ENCODE data around the gene KPNA6. TPM values are rescaled to one million over a fixed set of nuclear protein-coding genes. Genes with fewer than 3 reads are reported as not detected.

The KPNA6 gene
- total and polyA plus RNA-seq, 2 of the 13 experiments (the other 11 are each of a cell fraction or from before 2014, with no cell fraction given): 22.0 to 47.5 TPM

- Histone ChIP-seq H3K4me3 (replicated peaks in 1 of 3; ENCODE audit: insufficient read depth in 1 of 3, low read depth in 2 of 3, low read length in 3 of 3) (no peak overlapping the region), H3K4me2 (ENCODE audit: low read depth, low read length) (no peak overlapping the region), H3K79me2 (ENCODE audit: insufficient read depth, low read length) (peaks cover 4% of the 10 kb centered on the region), H3K4me1 (ENCODE audit: insufficient read depth, low read length) (peaks cover 11% of the 10 kb centered on the region), H3K36me3 (replicated peaks in 1 of 2; ENCODE audit: control insufficient read depth in 1 of 2, insufficient read depth in 2 of 2, low read length in 2 of 2) (peaks cover 11 to 21% of the 10 kb centered on the region in 2 experiments; a peak in 4 of 5 replicates), H3K27ac (ENCODE audit: extremely low read length, insufficient read depth, low read length) (no peak overlapping the region), H3K9ac (ENCODE audit: insufficient read depth, low read depth, low read length) (no peak overlapping the region), H3K9me3 (ENCODE audit: low read length) (no peaks in the 10 kb centered on the region), H2AFZ (ENCODE audit: low read length) (no peak overlapping the region), H3K27me3 (ENCODE audit: control insufficient read depth in 1 of 2, insufficient read depth in 2 of 2, low read length in 2 of 2) (no peaks in the 10 kb centered on the region), H4K20me1 (ENCODE audit: insufficient read depth, low read length) (no peaks in the 10 kb centered on the region)
- DNase-seq (ENCODE audit: low spot score) (no peak), ATAC-seq (no peak), FAIRE-seq (no peak)
- TF ChIP-seq NCOA2 (CRISPR knock-in tag; IDR thresholded peaks at IDR 0.05) (no peak), THAP7 (CRISPR knock-in tag; IDR thresholded peaks at IDR 0.05) (no peak), ELF1 (CRISPR knock-in tag; IDR thresholded peaks at IDR 0.05) (no peak)
- intact Hi-C loops (cut with micrococcal nuclease; ENCODE audit: unreplicated experiment): no loop called here
- CTCF ChIA-PET (ENCODE audit: low intra/inter-chr PET ratio, low total read pairs): no interaction called here
- POLR2A ChIA-PET: no interaction called here
- 92% methylated on average over 3 of the region's 3 CpGs for WGBS (ENCODE audit: low lambda C conversion rate)
- BruUV-seq (replicated peaks): no TSS peak
- in situ Hi-C loops (cut with HindIII; ENCODE audit: extremely low pct_ligation_motif_present, low pct_unique_long_range_greater_than_20kb): no loop called here
Measured at GRCh38 chr1:32077451-32077850, 30.4 kb upstream of the KPNA6 start.

GRCh38 chr1:32082022-32082421 is 25.8 kb upstream of the KPNA6 start:
- POLR2A ChIA-PET: no interaction called here
- BruUV-seq (replicated peaks): no TSS peak
- in situ Hi-C loops (cut with HindIII; ENCODE audit: extremely low pct_ligation_motif_present, low pct_unique_long_range_greater_than_20kb): no loop called here
- Histone ChIP-seq H3K4me1 (ENCODE audit: insufficient read depth, low read length) (no peaks in the 10 kb centered on the region), H4K20me1 (ENCODE audit: insufficient read depth, low read length) (no peaks in the 10 kb centered on the region), H3K36me3 (replicated peaks in 1 of 2; ENCODE audit: control insufficient read depth in 1 of 2, insufficient read depth in 2 of 2, low read length in 2 of 2) (peaks cover 6 to 17% of the 10 kb centered on the region in 2 experiments; a peak in 4 of 5 replicates), H3K79me2 (ENCODE audit: insufficient read depth, low read length) (no peaks in the 10 kb centered on the region), H3K9me3 (ENCODE audit: low read length) (no peaks in the 10 kb centered on the region), H2AFZ (ENCODE audit: low read length) (no peak overlapping the region), H3K4me3 (replicated peaks in 1 of 3; ENCODE audit: insufficient read depth in 1 of 3, low read depth in 2 of 3, low read length in 3 of 3) (no peak overlapping the region), H3K4me2 (ENCODE audit: low read depth, low read length) (no peak overlapping the region), H3K27ac (ENCODE audit: extremely low read length, insufficient read depth, low read length) (no peak overlapping the region), H3K27me3 (ENCODE audit: control insufficient read depth in 1 of 2, insufficient read depth in 2 of 2, low read length in 2 of 2) (no peaks in the 10 kb centered on the region), H3K9ac (ENCODE audit: insufficient read depth, low read depth, low read length) (no peak overlapping the region)
- CTCF ChIA-PET (ENCODE audit: low intra/inter-chr PET ratio, low total read pairs): no interaction called here
- 94% methylated on average over 1 of the region's 1 CpG for WGBS (ENCODE audit: low lambda C conversion rate)
- intact Hi-C loops (cut with micrococcal nuclease; ENCODE audit: unreplicated experiment): no loop called here
- no peak for ATAC-seq
- no peak for FAIRE-seq
- no peak for DNase-seq (ENCODE audit: low spot score)
- no peak for TF ChIP-seq FLYWCH1 (CRISPR knock-in tag; IDR thresholded peaks at IDR 0.05)
- no peak for TF ChIP-seq THRA (CRISPR knock-in tag; IDR thresholded peaks at IDR 0.05; ENCODE audit: borderline replicate concordance)
- TF ChIP-seq MBD4 (IDR thresholded peaks at IDR 0.05; ENCODE audit: borderline replicate concordance, low read length): no peak
- no peak for TF ChIP-seq NFKB2 (CRISPR knock-in tag; IDR thresholded peaks at IDR 0.05; ENCODE audit: borderline replicate concordance)
- no peak for TF ChIP-seq ZNF326 (CRISPR knock-in tag; IDR thresholded peaks at IDR 0.05; ENCODE audit: borderline replicate concordance)
- TF ChIP-seq ZNF784 (CRISPR knock-in tag; IDR thresholded peaks at IDR 0.05; ENCODE audit: borderline replicate concordance): no peak
- TF ChIP-seq ZNF230 (CRISPR knock-in tag; IDR thresholded peaks at IDR 0.05): no peak
- no peak for TF ChIP-seq ZBTB46 (CRISPR knock-in tag; IDR thresholded peaks at IDR 0.05; ENCODE audit: borderline replicate concordance)
- no peak for TF ChIP-seq CREBL2 (CRISPR knock-in tag; IDR thresholded peaks at IDR 0.05; ENCODE audit: borderline replicate concordance)
- no peak for TF ChIP-seq ZNF124 (CRISPR knock-in tag; IDR thresholded peaks at IDR 0.05)
